HG03442 (cell line): ENCODE results near the gene HSPA2.
"Not testable (repeated sequence)": the region's sequence is repeated elsewhere in the genome, so short reads cannot be mapped to it uniquely, and the experiment has no call there.

Experiments
- ATAC-seq: cut with Tn5 transposase; IDR thresholded peaks from one replicate; pipeline ENCODE4 v1.9.1; 2021; ENCODE audit warnings: mild to moderate bottlenecking, moderate library complexity; ENCODE audit not compliant: unreplicated experiment

HSPA2 gene

DNA sequence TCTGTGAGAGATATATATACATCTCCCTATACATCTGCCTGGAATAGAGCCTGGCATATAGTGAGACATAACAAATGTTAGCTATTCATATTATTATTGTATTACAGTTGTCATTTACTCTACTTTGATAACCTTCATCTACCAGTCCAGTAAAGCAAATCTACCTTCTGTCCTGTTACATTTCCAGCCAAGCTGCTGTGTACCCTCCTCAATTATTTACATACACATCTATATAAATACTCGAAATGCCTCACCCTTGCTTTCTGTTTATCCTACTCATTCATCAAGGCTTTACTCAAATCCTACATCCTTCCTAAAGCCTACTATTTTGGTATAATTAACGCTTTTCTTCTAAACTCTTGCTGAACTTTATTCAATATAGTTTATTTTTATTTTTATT, 27.3 kb upstream of the HSPA2 start:
- ATAC-seq: no peak

GRCh38 chr14:64515053-64515452, 25.5 kb upstream of the HSPA2 start:
- no peak for ATAC-seq

- no peak for ATAC-seq
These were observed 23.6 kb upstream of the HSPA2 start for GRCh38 chr14:64516969-64517368.

DNA sequence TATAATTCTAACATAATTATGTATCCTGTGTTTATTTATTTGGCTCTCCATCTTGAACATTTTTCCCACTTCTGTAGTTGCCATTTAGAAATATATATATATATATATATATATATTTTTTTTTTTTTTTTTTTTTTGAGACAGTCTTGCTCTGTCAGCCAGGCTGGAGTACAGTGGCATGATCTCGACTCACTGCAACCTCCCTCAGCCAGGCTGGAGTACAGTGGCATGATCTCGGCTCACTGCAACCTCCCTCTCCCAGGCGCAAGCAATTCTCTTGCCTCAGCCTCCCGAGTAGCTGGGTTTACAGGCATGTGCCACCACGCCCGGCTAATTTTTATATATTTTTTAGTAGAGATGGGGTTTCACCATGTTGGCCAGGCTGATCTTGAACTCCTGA, 22.9 kb upstream of the HSPA2 start:
- ATAC-seq: not testable (repeated sequence)

GRCh38 chr14:64518229-64518628, 22.3 kb upstream of the HSPA2 start:
- no peak for ATAC-seq

GRCh38 chr14:64520699-64521098, 19.8 kb upstream of the HSPA2 start:
- ATAC-seq: no peak

DNA sequence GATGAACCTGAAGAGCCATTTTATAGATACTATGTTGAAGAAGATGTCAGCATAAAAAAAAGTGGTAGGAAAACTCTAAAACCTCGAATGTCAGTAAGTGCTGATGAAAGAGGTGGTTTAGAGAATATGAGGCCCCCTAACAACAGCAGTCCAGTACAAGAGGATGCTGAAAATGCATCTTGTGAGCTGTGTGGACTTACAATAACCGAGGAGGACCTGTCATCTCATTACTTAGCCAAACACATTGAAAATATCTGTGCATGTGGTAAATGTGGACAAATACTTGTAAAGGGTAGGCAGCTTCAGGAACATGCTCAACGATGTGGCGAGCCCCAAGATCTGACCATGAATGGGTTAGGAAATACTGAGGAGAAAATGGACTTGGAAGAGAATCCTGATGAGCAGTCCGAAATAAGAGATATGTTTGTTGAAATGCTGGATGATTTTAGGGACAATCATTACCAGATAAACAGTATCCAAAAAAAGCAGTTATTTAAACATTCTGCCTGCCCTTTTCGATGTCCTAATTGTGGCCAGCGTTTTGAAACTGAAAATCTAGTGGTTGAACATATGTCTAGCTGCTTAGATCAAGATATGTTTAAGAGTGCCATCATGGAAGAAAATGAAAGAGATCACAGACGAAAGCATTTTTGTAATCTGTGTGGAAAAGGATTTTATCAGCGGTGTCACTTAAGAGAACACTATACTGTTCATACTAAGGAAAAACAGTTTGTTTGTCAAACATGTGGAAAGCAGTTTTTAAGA, 17.8 kb upstream of the HSPA2 start:
- ATAC-seq: no peak

- no peak for ATAC-seq
These were observed 15.2 kb upstream of the HSPA2 start for GRCh38 chr14:64525354-64525753.

- no peak for ATAC-seq
These were observed 9.0 kb upstream of the HSPA2 start for GRCh38 chr14:64531567-64531966.

DNA sequence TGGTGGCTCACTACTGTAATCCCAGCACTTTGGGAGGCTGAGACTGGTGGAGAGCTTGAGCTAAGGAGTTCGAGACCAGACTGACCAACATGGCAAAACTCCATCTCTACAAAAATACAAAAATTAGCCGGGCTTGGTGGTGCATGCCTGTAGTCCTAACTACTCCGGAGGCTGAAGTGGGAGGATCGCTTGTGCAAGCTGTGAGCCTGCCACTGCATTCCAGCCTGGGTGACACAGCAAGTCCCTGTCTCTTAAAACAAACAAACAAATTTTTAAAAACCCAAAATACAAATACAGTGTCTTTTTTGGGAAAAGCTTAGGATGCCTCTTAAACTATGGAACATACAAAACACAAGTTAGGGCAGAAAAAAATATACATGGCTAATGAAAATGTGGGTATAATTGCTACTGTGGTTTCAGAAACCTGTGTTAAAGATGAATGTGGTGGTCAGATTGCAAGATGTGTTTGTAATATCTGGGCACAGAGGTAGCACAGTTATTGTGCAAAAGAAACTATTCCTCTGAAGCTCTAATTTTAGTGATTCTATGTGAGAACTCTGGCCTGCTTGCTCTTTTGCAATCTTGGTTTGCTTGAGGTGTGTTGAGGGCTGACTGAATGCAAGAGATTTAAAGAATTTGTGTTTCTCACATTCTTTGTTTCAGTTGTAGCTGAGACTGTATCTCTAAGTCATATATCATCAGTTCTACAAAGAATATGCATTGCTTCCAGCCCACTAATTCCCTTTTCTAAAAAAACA, 3.9 kb upstream of the HSPA2 start:
- ATAC-seq: no peak

- ATAC-seq: no peak
These were observed 875 bp downstream of the HSPA2 start for GRCh38 chr14:64541261-64541971.

GRCh38 chr14:64541972-64542835, 1.7 kb downstream of the HSPA2 start:
- ATAC-seq: no peak

GRCh38 chr14:64542836-64543201, 2.3 kb downstream of the HSPA2 start:
- ATAC-seq: no peak

DNA sequence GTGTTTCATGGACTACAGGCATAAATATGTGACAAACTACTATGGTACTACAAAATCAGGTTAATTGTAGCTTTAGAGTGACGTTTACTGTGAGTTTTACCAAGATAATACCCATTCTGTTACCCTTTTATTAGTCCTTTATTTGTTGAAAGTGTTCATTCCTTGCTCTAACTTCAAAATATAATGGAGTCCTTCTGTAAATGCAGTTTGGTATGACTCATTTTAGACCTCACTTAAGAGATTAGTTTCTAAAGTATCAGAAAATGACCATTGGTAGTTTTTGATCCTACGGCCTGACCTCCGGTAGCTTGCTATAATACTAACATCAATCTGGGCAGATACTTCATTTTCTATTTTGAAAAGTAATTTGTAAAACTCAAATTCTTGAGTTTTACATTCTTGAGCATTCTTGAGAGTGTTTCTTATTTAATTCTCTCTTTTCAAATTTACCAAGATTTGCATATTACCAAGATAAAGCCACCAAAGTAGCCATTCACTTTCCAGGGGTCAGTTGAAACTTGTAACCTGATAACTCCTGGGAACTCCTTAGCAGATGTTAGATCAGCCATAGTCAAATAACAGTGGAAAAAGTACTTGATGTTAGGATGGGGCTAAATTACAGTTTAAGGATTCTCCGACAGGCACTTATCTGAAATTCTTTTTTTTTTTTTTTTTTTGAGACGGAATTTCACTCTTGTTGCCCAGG, 4.2 kb downstream of the HSPA2 start:
- no peak for ATAC-seq

DNA sequence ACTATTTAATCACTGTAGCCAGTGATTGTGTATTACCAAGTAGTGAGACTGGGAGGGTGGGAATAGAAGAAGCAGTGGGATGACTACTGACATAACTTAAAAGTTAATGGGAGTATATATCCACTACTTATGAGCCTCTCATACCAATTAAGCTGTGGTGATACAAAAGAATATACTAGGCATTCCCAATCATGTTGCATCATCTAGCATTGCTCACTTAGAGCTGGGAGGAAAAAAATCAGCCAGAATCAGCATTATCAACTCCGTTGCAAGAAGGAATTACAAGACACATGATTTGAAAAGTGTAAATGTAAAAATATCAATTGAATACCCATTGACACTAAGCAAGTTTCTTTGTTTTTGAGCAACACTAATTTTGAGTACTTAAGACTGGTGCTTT, 8.5 kb downstream of the HSPA2 start:
- no peak for ATAC-seq

DNA sequence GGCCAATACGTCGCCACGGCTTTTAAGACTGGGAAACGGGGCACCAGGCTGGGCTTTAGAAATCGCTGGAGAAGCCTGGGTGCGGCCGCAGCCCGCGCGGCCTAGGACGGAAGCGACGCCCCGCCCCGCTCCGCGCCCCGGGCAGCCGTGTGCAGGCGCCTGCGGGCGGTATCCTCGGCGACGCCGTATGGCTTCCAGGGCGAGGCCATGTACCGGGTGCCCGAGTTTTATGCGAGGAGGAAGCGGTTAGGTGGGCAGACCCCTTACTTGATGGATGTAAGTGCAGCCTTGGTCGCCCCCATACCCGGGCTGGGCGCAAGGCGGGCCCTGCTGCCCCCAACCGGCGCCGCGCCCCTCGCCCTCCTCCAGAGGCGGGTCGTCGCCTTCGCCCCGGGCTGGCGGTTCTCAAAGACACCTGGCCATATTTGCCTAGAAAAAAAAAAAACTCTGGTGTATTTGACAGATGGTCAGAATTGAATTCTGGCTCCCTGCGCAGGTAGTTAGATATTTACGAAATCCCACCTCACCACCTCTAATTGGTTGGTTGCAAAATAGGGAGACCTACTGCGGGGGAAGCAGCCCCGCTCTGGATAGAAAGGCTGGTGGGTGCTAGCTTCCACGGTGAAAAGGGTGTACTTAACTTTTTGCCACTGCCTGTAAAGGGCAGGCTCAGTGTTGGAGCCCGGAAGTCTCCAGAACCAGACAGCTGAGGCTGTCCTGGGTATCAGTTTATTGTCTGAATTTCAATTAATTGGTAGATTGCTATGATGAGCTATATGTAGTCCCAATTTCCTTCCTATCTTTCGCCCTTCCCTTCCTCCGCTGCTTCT, 9.5 kb downstream of the HSPA2 start, which contains the start of gene PPP1R36:
PPP1R36 (plus strand) TSS at position 171 of the 830 bp plus-strand sequence; CDS start at position 208, 37 bp downstream.
- ATAC-seq: no peak

DNA sequence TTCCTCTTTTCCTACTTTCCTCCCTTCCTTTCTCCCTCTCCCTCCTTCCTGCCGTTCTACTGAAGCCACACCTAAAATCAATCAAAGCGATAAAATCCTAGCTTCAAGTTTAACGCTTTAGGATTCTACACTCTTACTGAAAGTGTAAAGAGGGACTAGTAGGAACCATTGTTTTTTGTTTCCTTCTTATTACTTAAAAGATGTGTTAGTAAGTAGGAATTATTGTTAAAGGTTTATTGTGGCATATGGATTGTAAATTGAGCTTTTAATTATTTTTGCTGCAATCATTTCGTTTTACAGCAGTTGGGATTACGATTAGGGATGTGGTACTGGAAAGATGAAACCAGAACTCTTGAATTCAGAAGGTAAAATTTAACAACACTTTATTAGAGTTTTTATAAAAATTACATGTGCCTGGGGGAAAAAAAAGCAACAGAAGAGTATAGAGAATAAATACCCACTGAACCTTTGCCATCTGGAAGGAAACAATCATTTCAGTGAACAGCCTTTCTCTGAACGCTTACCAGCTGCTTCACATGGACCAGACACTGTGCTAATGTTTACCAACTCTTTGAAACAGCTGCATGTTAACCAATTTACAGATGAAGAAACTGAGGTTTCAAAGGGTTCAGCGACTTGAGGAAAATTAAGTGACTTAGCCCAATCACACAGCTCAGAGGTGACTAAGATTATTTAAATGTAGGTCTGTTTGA, 10.2 kb downstream of the HSPA2 start:
- ATAC-seq: no peak

- ATAC-seq: no peak
These were observed 14.0 kb downstream of the HSPA2 start for GRCh38 chr14:64554556-64554955.

DNA sequence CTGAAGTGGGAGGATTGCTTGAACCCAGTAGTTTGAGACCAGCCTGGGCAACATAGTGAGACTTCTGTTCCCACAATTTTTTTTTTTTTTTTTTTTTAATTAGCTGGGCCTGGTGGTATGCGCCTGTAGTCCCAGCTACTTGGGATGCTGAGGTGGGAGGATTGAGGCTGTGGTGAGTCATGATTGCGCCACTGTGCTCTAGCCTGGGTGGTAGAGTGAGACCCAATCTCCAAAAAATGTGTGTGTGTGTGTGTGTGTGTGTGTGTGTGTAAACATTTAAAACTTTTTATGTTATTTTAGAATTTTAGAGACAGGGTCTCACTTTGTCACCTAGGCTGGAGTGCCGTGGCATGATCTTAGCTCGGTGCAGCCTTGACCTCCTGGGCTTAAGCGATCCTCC, 16.0 kb downstream of the HSPA2 start:
- ATAC-seq: no peak
